Measurements from ENCODE around the gene CYP4B1.

- no peak for TF ChIP-seq EZH2 (IDR thresholded peaks at IDR 0.05; ENCODE audit: borderline replicate concordance)
- TF ChIP-seq CTCF (IDR thresholded peaks at IDR 0.05; ENCODE audit: poor library complexity), result no peak
These were observed 24.3 kb downstream of the CYP4B1 start for GRCh38 chr1:46823151-46823550.

Measured in hepatocyte (in vitro differentiated cells).